Glutamatergic neuron (in vitro differentiated cells): Measurements from ENCODE around the gene PTPRM. TPM values are rescaled to one million over a fixed set of nuclear protein-coding genes. Genes with fewer than 3 reads are reported as not detected.

ENCODE experiments used
- DNase-seq: peaks from one replicate; pipeline ENCODE4 v3.0.0; 2022
- H3K27ac Mint-ChIP-seq: one replicate; pipeline ENCODE4 v1.8.0; 2020; ENCODE audit warnings: mild to moderate bottlenecking, mixed read lengths, inconsistent platforms; ENCODE audit not compliant: unreplicated experiment
- H3K27me3 Mint-ChIP-seq: one replicate; pipeline ENCODE4 v1.8.0; 2020; ENCODE audit warnings: mild to moderate bottlenecking, moderate library complexity, mixed read lengths, inconsistent platforms; ENCODE audit not compliant: unreplicated experiment
- H3K36me3 Mint-ChIP-seq: one replicate; pipeline ENCODE4 v1.8.0; 2020; ENCODE audit warnings: mild to moderate bottlenecking, mixed read lengths, inconsistent platforms; ENCODE audit not compliant: unreplicated experiment
- H3K4me1 Mint-ChIP-seq: one replicate; pipeline ENCODE4 v1.8.0; 2020; ENCODE audit warnings: mild to moderate bottlenecking, low read depth, mixed read lengths, inconsistent platforms; ENCODE audit not compliant: unreplicated experiment
- H3K4me3 Mint-ChIP-seq: one replicate; pipeline ENCODE4 v1.8.0; 2020; ENCODE audit warnings: mild to moderate bottlenecking, mixed read lengths, inconsistent platforms; ENCODE audit not compliant: unreplicated experiment
- H3K9me3 Mint-ChIP-seq: one replicate; pipeline ENCODE4 v1.8.0; 2020; ENCODE audit warnings: mild to moderate bottlenecking, moderate library complexity, mixed read lengths, inconsistent platforms; ENCODE audit not compliant: unreplicated experiment
- total RNA-seq: library from RNA; stranded (reverse); fragmentation: NEBNext Ultra II Directional; extraction: Animal tissue kit (Norgen Biotek cat#: 25700); gene quantifications from one replicate; pipeline ENCODE4 v1.2.1, GENCODE V29; 2021; ENCODE audit not compliant: unreplicated experiment
- TF ChIP-seq, protein P1 (sequence below): fragments of 200-600 bp; sonication (generic); IDR thresholded peaks from one replicate; pipeline ENCODE4 v1.5.0; 2021; ENCODE audit not compliant: partially characterized antibody, unreplicated experiment

Gene PTPRM
- total RNA-seq, 1 donor from 2014 or later: 23.9 TPM

DNA sequence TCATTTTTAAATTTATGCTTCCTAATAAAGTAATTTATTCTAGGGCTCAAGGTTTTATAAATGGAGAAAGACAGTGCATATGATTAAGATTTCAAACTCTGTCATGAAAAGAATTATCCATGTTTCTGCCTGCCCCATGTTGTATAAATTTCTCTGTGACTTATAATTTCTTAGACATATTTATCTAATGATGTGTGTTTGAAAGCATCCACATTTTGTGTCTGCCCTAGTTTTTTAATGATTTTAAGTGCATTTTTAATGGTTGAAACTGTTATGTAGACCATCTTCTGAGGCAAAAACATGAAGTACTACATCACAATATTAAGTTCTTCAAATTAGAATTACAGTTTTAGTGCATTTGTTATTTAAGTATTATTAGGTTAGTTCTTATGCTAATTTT lies 71.2 kb downstream of the PTPRM start:
- Mint-ChIP-seq H3K4me3 (no peak overlapping the region), H3K9me3 (no peaks in the 10 kb centered on the region), H3K27ac (no peak overlapping the region), H3K27me3 (no peaks in the 10 kb centered on the region), H3K4me1 (no peaks in the 10 kb centered on the region), H3K36me3 (no peaks in the 10 kb centered on the region)
- TF ChIP-seq, protein P1, sequence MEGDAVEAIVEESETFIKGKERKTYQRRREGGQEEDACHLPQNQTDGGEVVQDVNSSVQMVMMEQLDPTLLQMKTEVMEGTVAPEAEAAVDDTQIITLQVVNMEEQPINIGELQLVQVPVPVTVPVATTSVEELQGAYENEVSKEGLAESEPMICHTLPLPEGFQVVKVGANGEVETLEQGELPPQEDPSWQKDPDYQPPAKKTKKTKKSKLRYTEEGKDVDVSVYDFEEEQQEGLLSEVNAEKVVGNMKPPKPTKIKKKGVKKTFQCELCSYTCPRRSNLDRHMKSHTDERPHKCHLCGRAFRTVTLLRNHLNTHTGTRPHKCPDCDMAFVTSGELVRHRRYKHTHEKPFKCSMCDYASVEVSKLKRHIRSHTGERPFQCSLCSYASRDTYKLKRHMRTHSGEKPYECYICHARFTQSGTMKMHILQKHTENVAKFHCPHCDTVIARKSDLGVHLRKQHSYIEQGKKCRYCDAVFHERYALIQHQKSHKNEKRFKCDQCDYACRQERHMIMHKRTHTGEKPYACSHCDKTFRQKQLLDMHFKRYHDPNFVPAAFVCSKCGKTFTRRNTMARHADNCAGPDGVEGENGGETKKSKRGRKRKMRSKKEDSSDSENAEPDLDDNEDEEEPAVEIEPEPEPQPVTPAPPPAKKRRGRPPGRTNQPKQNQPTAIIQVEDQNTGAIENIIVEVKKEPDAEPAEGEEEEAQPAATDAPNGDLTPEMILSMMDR: no peak
- DNase-seq: no peak

DNA sequence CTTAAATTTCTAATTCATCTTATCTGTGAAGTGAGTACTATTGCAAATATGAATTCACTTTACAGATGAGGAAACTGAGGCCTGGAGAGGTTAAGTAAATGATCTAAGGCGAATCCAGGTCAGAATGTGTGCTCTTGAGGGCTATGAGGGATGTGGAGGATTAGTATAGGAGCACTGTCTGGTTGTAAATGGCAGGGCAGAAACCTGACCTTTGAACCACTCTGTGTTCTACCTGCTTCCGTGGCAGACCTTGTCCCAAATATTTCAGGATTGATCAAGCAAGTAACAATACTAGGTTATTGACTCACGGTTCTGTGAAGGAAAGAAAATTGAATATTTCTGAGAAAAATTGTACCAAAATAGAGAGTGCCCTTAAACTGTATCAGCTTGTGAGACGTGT lies 74.7 kb downstream of the PTPRM start:
- Mint-ChIP-seq H3K27ac (no peak overlapping the region), H3K4me3 (no peak overlapping the region)
- TF ChIP-seq, protein P1: no peak

GRCh38 chr18:7642331-7642890 lies 75.3 kb downstream of the PTPRM start:
- no peak overlapping the region for H3K4me3 Mint-ChIP-seq
- H3K9me3 Mint-ChIP-seq: no peaks in the 10 kb centered on the region
- TF ChIP-seq, protein P1: no peak
- DNase-seq: no peak
- no peaks in the 10 kb centered on the region for H3K36me3 Mint-ChIP-seq
- H3K27me3 Mint-ChIP-seq: no peaks in the 10 kb centered on the region
- H3K4me1 Mint-ChIP-seq: no peaks in the 10 kb centered on the region
- no peak overlapping the region for H3K27ac Mint-ChIP-seq

More for the DNA sequence above, 74.7 kb downstream of the PTPRM start:
- Mint-ChIP-seq H3K27me3 (no peaks in the 10 kb centered on the region), H3K4me1 (no peaks in the 10 kb centered on the region), H3K9me3 (no peaks in the 10 kb centered on the region), H3K36me3 (no peaks in the 10 kb centered on the region)
- no peak for DNase-seq

DNA sequence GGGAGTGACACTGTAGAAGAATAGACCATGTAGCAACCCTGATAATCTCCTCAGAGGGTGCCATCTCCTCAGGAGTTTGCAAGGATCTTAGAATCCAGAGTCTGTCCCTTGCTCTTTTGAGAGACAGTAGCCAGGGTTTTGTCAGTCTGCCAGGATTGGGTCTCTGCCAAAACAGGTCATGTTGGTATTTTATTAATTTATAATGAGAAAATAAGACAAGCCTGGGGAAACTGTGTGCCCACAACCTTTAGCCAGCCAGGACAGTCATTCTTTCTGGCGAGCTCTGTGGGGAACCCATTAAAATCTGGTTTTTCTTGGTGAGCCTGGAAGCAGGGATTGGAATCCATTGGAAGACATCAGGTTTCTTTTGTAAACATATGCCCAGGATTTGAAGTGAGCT lies 78.6 kb downstream of the PTPRM start:
- Mint-ChIP-seq H3K27me3 (no peaks in the 10 kb centered on the region), H3K4me1 (no peaks in the 10 kb centered on the region)

DNA sequence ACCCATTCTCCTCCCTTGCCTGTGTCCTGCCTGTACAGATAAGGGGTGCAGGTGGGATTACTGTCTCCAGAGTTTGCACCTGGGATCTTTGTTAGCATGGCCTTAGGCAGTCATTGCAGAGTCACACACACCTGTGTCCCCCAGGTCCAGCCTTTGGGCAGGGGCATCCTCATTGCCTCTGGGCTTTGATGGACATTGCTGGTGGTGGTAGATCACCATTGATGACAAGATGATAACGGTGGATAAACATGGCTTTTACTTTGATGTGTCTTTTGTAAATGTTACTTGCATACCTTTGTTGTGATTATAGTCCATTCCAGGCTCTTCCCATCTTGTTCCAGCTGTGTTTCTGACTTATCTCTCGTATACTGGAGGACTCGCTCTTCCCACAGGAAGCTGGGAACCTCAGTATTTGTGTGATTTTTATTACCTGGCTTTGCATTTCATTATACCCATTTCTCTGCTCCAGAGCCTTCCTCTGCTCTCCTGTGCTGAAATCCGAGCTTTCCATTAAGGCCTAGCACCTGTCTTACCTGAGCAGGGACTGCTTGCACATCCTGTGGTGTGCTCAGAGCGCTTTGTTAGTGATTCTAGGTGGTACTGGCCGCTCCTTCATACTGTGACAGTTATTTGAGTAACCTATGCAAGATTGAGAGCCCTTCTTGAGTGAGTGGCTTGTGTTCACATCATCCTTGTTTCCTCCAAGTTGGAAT lies 79.2 kb downstream of the PTPRM start:
- Mint-ChIP-seq H3K4me3 (no peak overlapping the region), H3K9me3 (no peaks in the 10 kb centered on the region), H3K27me3 (no peaks in the 10 kb centered on the region), H3K36me3 (peaks cover 15% of the 10 kb centered on the region), H3K4me1 (no peaks in the 10 kb centered on the region), H3K27ac (no peak overlapping the region)
- no peak for DNase-seq
- TF ChIP-seq, protein P1: no peak

More for the DNA sequence above, 78.6 kb downstream of the PTPRM start:
- Mint-ChIP-seq H3K4me3 (no peak overlapping the region), H3K9me3 (no peaks in the 10 kb centered on the region), H3K27ac (no peak overlapping the region), H3K36me3 (peaks cover 15% of the 10 kb centered on the region)
- no peak for DNase-seq
- TF ChIP-seq, protein P1: no peak
